Measurements from ENCODE around the gene FGF12. TPM values are rescaled to one million over a fixed set of nuclear protein-coding genes. Genes with fewer than 3 reads are reported as not detected.
A peak's percentile ranks its signal among the peaks of the same experiment; 100 is the strongest.

The FGF12 gene
- polyA plus RNA-seq, 2 of the 4 experiments (the other 2 are of a cell fraction): 0.63 to 1.1 TPM

GRCh38 chr3:192641919-192642318 lies 85.4 kb downstream of the FGF12 start:
- ATAC-seq (no peak), DNase-seq (ENCODE audit: low read depth in 1 of 2, low spot score in 1 of 2) (no peak), FAIRE-seq (no peak)
- no peak overlapping the region for H3K4me3 ChIP-seq
- TF ChIP-seq NFE2L2 (conservative IDR thresholded peaks at IDR 0.05; ENCODE audit: low read length) (no peak), KDM5A (IDR thresholded peaks at IDR 0.05) (no peak), CBX2 (IDR thresholded peaks at IDR 0.05; ENCODE audit: borderline replicate concordance, low read depth) (no peak), RARB (CRISPR knock-in tag; IDR thresholded peaks at IDR 0.05) (no peak), MAX (IDR thresholded peaks at IDR 0.05) (no peak), SREBF2 (IDR thresholded peaks at IDR 0.05) (no peak), TFCP2L1 (CRISPR knock-in tag; IDR thresholded peaks at IDR 0.05) (no peak), MAZ (IDR thresholded peaks at IDR 0.05; ENCODE audit: borderline replicate concordance, low read depth, low read length) (no peak), REST (IDR thresholded peaks at IDR 0.05) (no peak), HOXA7 (CRISPR knock-in tag; IDR thresholded peaks at IDR 0.05) (no peak)
- H3K9me3 ChIP-seq: no peaks in the 10 kb centered on the region
- no peak overlapping the region for H3K4me2 ChIP-seq
- WGBS (ENCODE audit: missing lambda C conversion rate): 30% methylated on average over 6 of the region's 6 CpGs
- no peaks in the 10 kb centered on the region for H3K4me1 ChIP-seq
- CTCF ChIA-PET: no interaction called here
- no peak overlapping the region for H3K27ac ChIP-seq
- POLR2A ChIA-PET: no interaction called here

DNA sequence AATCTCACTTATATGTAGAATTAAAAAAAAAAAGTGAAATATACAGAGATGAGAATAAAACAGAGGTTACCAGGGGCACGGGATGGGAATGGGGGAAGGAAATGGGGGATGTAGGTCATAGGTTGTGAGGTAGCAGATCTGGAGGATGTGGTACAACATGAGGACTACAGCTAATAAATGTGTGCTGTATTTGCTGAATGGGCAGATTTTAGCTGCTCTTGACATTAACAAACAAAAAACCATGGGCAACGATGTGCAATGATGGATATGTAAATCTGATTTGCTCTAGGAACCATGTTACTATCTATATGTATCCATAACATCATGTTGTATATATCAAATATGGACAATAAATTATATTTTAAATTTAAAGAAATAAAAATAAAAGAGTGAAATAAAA lies 87.4 kb downstream of the FGF12 start:
- Histone ChIP-seq H3K4me1 (no peaks in the 10 kb centered on the region), H3K9me3 (no peaks in the 10 kb centered on the region), H3K4me3 (no peak overlapping the region), H3K27ac (no peak overlapping the region), H3K4me2 (no peak overlapping the region)
- no peak for ATAC-seq
- POLR2A ChIA-PET: no interaction called here
- TF ChIP-seq EHMT2 (IDR thresholded peaks at IDR 0.05; ENCODE audit: low read depth): no peak
- TF ChIP-seq MAFK (IDR thresholded peaks at IDR 0.05; ENCODE audit: partially characterized antibody): peak; percentile 89
- 2% methylated on average over 2 of the region's 2 CpGs for WGBS (ENCODE audit: missing lambda C conversion rate)
- FAIRE-seq: no peak
- CTCF ChIA-PET: no interaction called here
- no peak for DNase-seq (ENCODE audit: low read depth in 1 of 2, low spot score in 1 of 2)

DNA sequence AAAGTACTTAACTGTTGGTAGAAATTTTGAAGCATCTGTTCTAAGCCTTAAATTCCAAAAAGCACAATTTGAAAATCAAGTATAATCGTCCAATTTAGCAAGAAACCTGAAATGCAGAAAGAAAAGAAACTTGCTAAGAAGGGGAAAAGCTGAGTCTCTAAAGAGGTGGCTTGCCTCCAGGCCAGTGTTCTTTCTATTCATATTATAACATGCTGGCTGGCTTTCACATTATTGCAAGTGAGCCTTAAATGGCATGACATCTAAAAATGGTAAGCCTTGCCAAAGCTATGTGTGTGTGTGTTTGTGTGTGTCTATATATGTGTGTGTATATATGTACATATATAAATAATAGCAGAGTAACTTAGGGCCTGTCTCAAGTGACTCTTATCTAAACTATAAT lies 89.5 kb downstream of the FGF12 start:
- DNase-seq (ENCODE audit: low read depth in 1 of 2, low spot score in 1 of 2) (no peak), ATAC-seq (no peak), FAIRE-seq (no peak)
- TF ChIP-seq MAFK (IDR thresholded peaks at IDR 0.05; ENCODE audit: partially characterized antibody) (no peak), MAZ (IDR thresholded peaks at IDR 0.05; ENCODE audit: borderline replicate concordance, low read depth, low read length) (no peak), HMGXB4 (CRISPR knock-in tag; IDR thresholded peaks at IDR 0.05; ENCODE audit: borderline replicate concordance) (no peak), HOXB5 (CRISPR knock-in tag; IDR thresholded peaks at IDR 0.05) (no peak), JUN (IDR thresholded peaks at IDR 0.05) (no peak), EHMT2 (IDR thresholded peaks at IDR 0.05; ENCODE audit: low read depth) (no peak), TP53 (CRISPR knock-in tag; IDR thresholded peaks at IDR 0.05) (no peak), CBX2 (IDR thresholded peaks at IDR 0.05; ENCODE audit: borderline replicate concordance, low read depth) (no peak), PHF8 (IDR thresholded peaks at IDR 0.05; ENCODE audit: borderline replicate concordance, low read depth) (no peak), MYC (IDR thresholded peaks at IDR 0.05; ENCODE audit: borderline replicate concordance, low read length) (no peak), RCOR1 (IDR thresholded peaks at IDR 0.05; ENCODE audit: low read depth, low read length) (no peak), HOXA7 (CRISPR knock-in tag; IDR thresholded peaks at IDR 0.05) (no peak), FOXS1 (CRISPR knock-in tag; IDR thresholded peaks at IDR 0.05) (no peak), NR3C1 (IDR thresholded peaks at IDR 0.05) (no peak), EHF (CRISPR knock-in tag; IDR thresholded peaks at IDR 0.05) (no peak), FOSL2 (IDR thresholded peaks at IDR 0.05) (no peak), FOSL2 (CRISPR knock-in tag; IDR thresholded peaks at IDR 0.05) (no peak), MAX (IDR thresholded peaks at IDR 0.05) (no peak), POLR2AphosphoS2 (conservative IDR thresholded peaks at IDR 0.05; ENCODE audit: low read length) (no peak), REST (IDR thresholded peaks at IDR 0.05) (no peak)
- Histone ChIP-seq H3K4me1 (no peaks in the 10 kb centered on the region), H3K9me3 (no peaks in the 10 kb centered on the region), H3K27ac (no peak overlapping the region), H3K4me2 (no peak overlapping the region), H3K4me3 (no peak overlapping the region)
- CTCF ChIA-PET: no interaction called here
- WGBS (ENCODE audit: missing lambda C conversion rate): 0% methylated on average over 1 of the region's 1 CpG
- POLR2A ChIA-PET: no interaction called here

All from A549 (cell line).